Activated naive CD4-positive, alpha-beta T cell treated with anti-CD3 and anti-CD28 coated beads, Interleukin-2, amount 10 ng/mL, durations not matched to agents 7 days and 5 days (primary cell): ENCODE data around the gene ARHGAP30.
"Not testable (repeated sequence)": the region's sequence is repeated elsewhere in the genome, so short reads cannot be mapped to it uniquely, and the experiment has no call there.

ENCODE experiments used
- CTCF ChIA-PET: fragments of 350-600 bp; sonication (Branson Sonifier 250); formaldehyde crosslinking; loops from one replicate; lab custom pipeline; 2021; ENCODE audit warnings: antibody characterized with exemption; lab: Charles Lee
- DNase-seq: peaks from one replicate; pipeline ENCODE4 v3.0.0-alpha.2; 2020
- H3K27ac Mint-ChIP-seq: one replicate; pipeline ENCODE4 v1.8.0; 2021; ENCODE audit warnings: mild to moderate bottlenecking, moderate library complexity, mixed read lengths
- H3K27me3 Mint-ChIP-seq: one replicate; pipeline ENCODE4 v1.8.0; 2021; ENCODE audit warnings: mild to moderate bottlenecking, mixed read lengths
- H3K36me3 Mint-ChIP-seq: one replicate; pipeline ENCODE4 v1.8.0; 2021; ENCODE audit warnings: mixed read lengths
- H3K4me1 Mint-ChIP-seq: one replicate; pipeline ENCODE4 v1.8.0; 2021; ENCODE audit warnings: mixed read lengths
- H3K4me3 Mint-ChIP-seq: one replicate; pipeline ENCODE4 v1.8.0; 2021; ENCODE audit warnings: mild to moderate bottlenecking, moderate library complexity, mixed read lengths
- H3K9me3 Mint-ChIP-seq: one replicate; pipeline ENCODE4 v1.8.0; 2021; ENCODE audit warnings: mixed read lengths

Gene ARHGAP30

DNA sequence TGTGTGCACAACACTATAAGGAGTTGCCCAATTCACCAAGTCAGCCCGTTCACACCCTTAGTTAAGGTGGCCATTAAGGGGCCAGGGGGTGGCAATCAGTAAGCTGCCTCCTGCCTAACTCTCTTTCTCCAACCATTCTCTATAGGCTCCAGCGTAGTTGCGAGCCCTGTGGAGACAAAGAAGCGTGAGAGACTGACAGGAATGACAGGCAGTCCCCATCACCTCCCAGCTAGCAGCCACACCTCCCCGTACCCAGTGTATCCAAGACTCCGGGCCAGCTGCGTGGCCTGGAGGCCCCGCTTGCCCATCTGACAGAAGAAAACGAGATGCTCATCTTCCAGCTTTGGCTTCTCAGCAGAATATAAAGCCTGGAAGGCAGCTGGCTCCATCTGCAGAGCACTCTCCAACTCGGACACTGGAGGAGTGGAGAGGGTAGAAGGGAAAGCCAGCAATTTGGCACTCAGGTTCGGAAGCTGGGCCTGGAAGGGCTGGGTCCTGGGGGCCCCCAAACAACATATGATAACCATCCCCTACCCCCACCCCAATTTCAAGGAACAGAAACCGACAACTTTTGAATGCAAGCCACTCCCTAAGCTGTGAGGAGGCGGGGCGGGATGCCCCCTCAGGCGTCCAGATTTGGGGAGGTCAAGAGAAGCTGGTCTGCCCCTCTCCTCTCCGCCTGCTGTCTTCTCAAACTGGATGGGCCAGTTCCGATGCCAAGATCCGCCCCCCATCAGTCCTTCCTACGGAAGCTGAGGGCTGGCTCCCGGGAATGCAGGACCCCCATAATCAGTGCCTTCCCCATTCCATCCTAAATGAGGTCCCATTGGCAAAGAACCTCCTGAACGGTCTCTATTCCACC, 31.8 kb downstream of the ARHGAP30 start:
- DNase-seq = no peak
- H3K36me3 Mint-ChIP-seq = peaks cover 38% of the 10 kb centered on the region
- H3K27me3 Mint-ChIP-seq = no peaks in the 10 kb centered on the region
- peaks cover 45% of the 10 kb centered on the region for H3K4me1 Mint-ChIP-seq
- H3K9me3 Mint-ChIP-seq = no peaks in the 10 kb centered on the region
- H3K4me3 Mint-ChIP-seq = peak overlapping the region; percentile 92
- CTCF ChIA-PET = interaction anchor here (1.5 to 6.1 kb wide), 4 partner anchors 16 to 59 kb away, joined by 3 to 65 read pairs (median 20); partner anchors contain the start of gene KLHDC9
- H3K27ac Mint-ChIP-seq = no peak overlapping the region

DNA sequence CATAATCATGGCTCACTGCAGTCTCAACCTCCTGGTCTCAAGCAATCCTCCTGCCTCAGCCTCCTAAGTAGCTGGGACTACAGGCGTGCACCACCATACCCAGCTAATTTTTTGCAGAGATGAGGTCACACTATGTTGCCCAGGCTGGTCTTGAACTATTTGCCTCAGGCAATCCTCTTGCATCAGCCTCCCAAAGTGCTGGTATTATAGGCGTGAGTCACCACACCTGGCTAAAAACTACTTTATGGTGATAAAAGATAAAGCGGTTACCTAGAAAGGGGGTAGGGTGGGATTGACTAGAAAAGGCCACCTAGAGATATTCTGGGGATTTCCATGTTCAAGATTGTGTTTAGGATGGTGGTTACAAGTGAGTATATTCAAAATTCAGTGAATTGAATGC, 35.9 kb downstream of the ARHGAP30 start:
- H3K4me1 Mint-ChIP-seq = peaks cover 29% of the 10 kb centered on the region
- no peaks in the 10 kb centered on the region for H3K9me3 Mint-ChIP-seq
- CTCF ChIA-PET = interaction anchor here (0.9 to 2.2 kb wide), 3 partner anchors 8 to 107 kb away, joined by 4 to 7 read pairs (median 4); no protein-coding TSS in a partner anchor
- H3K27me3 Mint-ChIP-seq = no peaks in the 10 kb centered on the region
- DNase-seq = no peak
- peaks cover 3% of the 10 kb centered on the region for H3K36me3 Mint-ChIP-seq
- H3K27ac Mint-ChIP-seq = no peak overlapping the region
- no peak overlapping the region for H3K4me3 Mint-ChIP-seq

DNA sequence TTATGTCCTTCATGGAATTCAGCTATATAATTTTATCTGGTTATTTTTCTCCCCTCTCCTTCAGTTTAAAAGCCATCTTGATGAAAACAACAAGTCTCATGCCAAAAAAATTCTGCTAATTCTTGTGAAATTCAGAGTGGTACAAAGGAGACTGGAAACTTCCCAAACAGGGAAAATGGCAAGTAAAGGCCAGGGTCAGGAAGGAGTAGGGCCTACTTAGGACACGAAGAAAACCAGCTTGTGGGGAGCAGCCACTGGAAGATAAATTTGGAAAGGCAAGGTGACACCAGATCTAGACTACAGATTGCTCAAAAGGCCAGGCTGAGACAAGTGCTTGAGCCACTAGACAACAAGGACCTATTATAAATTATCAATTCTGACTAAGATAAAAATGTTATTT, 37.3 kb downstream of the ARHGAP30 start:
- peaks cover 19% of the 10 kb centered on the region for H3K4me1 Mint-ChIP-seq
- H3K27me3 Mint-ChIP-seq = no peaks in the 10 kb centered on the region
- H3K36me3 Mint-ChIP-seq = peaks cover 1% of the 10 kb centered on the region
- no peak for DNase-seq
- H3K9me3 Mint-ChIP-seq = no peaks in the 10 kb centered on the region
- no peak overlapping the region for H3K4me3 Mint-ChIP-seq
- CTCF ChIA-PET = interaction anchor here (1.1 to 1.7 kb wide), 2 partner anchors 65 to 108 kb away, joined by 4 read pairs; no protein-coding TSS in a partner anchor
- H3K27ac Mint-ChIP-seq = no peak overlapping the region

DNA sequence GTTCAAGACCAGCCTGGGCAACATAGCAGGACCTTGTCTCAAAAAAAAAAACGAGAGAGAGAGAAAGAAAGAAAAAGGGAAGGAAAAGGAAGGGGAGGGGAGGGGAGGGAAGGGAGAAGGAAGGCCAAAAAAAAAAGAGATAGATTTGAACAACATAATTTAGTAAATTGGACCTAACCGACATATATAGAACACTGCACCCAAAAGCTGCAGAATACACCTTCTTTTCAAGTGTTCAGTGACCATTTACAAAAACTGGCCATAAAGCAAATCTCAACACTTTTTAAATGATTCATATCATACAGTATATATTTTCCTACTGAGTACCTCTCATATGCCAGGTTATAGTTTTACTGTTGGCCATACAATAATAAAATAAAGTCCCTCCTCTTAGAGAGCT, 37.8 kb downstream of the ARHGAP30 start:
- peaks cover 1% of the 10 kb centered on the region for H3K9me3 Mint-ChIP-seq
- H3K4me3 Mint-ChIP-seq = no peak overlapping the region
- no peak overlapping the region for H3K27ac Mint-ChIP-seq
- H3K4me1 Mint-ChIP-seq = peaks cover 17% of the 10 kb centered on the region
- no peaks in the 10 kb centered on the region for H3K27me3 Mint-ChIP-seq
- CTCF ChIA-PET = interaction anchor here (1.1 to 1.7 kb wide), 2 partner anchors 65 to 109 kb away, joined by 4 read pairs; no protein-coding TSS in a partner anchor
- no peak for DNase-seq
- peaks cover 1% of the 10 kb centered on the region for H3K36me3 Mint-ChIP-seq

DNA sequence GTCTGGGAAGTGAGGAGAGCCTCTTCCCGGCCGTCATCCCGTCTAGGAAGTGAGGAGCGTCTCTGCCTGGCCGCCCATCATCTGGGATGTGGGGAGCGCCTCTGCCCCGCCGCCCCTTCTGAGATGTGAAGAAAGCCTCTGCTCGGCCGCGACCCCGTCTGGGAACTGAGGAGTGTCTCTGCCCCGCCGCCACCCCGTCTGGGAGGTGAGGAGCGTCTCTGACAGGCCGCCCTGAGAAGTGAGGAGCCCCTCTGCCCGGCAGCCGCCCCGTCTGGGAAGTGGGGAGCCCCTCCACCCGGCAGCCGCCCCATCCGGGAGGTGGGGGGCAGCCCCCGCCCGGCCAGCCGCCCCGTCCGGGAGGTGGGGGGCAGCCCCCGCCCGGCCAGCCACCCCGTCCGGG, 40.2 kb downstream of the ARHGAP30 start:
- H3K27me3 Mint-ChIP-seq, H3K9me3 Mint-ChIP-seq, H3K4me3 Mint-ChIP-seq, DNase-seq, H3K36me3 Mint-ChIP-seq, CTCF ChIA-PET, H3K27ac Mint-ChIP-seq: not testable (repeated sequence)
- H3K4me1 Mint-ChIP-seq = peaks cover 17% of the 10 kb centered on the region

DNA sequence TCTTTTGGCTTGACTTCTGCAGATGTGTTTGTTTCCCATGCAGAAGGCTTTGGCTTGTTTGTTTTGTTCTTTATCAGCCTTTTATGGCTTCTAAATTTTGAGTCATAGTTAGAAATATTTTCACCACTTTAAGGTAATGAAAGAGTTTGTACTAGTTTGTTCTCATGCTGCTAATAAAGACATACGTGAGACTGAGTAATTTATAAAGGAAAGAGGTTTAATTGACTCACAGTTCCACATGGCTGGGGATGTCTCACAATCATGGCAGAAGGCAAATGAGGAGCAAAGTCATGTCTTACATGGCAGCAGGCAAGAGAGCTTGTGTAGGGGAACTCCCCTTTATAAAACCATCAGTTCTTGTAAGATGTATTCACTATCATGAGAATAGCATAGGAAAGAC, 42.7 kb downstream of the ARHGAP30 start:
- not testable (repeated sequence) for H3K4me3 Mint-ChIP-seq, H3K9me3 Mint-ChIP-seq, H3K36me3 Mint-ChIP-seq, H3K4me1 Mint-ChIP-seq, H3K27me3 Mint-ChIP-seq, DNase-seq, H3K27ac Mint-ChIP-seq
- CTCF ChIA-PET = interaction anchor here (0.6 to 0.9 kb wide), 2 partner anchors 28 to 73 kb away, joined by 3 read pairs; no protein-coding TSS in a partner anchor

DNA sequence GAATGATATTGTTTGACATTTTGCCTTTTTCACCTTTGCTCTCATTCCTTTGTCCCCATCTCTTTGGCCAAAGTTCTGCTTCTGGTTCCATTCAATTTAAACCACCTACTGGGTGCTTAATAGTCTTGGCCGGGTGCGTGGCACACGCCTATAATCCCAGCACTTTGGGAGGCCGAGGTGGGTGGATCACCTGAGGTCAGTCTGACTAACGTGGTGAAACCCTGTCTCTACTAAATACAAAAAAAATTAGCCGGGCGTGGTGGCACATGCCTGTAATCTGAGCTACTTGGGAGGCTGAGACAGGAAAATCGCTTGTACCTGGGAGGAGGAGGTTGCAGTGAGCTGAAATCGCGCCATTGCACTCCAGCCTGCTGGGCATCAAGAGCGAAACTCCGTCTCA, 47.3 kb downstream of the ARHGAP30 start:
- H3K27ac Mint-ChIP-seq, H3K27me3 Mint-ChIP-seq: not testable (repeated sequence)
- H3K4me3 Mint-ChIP-seq = peak overlapping the region; percentile 9

DNA sequence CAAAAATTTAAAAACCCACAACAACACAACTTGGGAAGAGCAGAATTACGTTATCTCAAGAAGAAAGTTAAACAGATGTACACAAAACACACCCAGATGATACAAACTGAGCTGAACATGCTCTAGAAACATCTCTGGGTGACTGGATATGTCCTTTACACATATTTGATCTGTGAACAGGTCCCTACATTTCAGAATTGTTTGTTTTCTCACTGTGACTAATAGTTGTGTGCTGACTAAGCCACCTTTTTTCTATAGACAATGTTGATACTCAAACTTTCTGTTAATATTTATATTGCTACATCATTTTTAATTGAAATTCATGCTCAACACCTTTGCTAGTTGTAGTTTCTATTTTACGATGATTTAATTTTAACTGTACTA, 47.7 kb downstream of the ARHGAP30 start:
- H3K36me3 Mint-ChIP-seq = peaks cover 2% of the 10 kb centered on the region
- peak overlapping the region; percentile 78 for H3K4me3 Mint-ChIP-seq
- peak overlapping the region; percentile 20 for H3K27ac Mint-ChIP-seq
- DNase-seq = no peak
- CTCF ChIA-PET = interaction anchor here (1.1 to 2.7 kb wide), 5 partner anchors 8 to 75 kb away, joined by 3 to 22 read pairs (median 6); no protein-coding TSS in a partner anchor
- peaks cover 9% of the 10 kb centered on the region for H3K27me3 Mint-ChIP-seq
- peaks cover 34% of the 10 kb centered on the region for H3K4me1 Mint-ChIP-seq
- no peaks in the 10 kb centered on the region for H3K9me3 Mint-ChIP-seq

More for the DNA sequence above, 47.3 kb downstream of the ARHGAP30 start:
- DNase-seq, H3K9me3 Mint-ChIP-seq, H3K36me3 Mint-ChIP-seq: not testable (repeated sequence)
- H3K4me1 Mint-ChIP-seq = peaks cover 34% of the 10 kb centered on the region
- CTCF ChIA-PET = interaction anchor here (1.2 to 2.7 kb wide), 2 partner anchors 9 to 18 kb away, joined by 3 to 8 read pairs; no protein-coding TSS in a partner anchor

DNA sequence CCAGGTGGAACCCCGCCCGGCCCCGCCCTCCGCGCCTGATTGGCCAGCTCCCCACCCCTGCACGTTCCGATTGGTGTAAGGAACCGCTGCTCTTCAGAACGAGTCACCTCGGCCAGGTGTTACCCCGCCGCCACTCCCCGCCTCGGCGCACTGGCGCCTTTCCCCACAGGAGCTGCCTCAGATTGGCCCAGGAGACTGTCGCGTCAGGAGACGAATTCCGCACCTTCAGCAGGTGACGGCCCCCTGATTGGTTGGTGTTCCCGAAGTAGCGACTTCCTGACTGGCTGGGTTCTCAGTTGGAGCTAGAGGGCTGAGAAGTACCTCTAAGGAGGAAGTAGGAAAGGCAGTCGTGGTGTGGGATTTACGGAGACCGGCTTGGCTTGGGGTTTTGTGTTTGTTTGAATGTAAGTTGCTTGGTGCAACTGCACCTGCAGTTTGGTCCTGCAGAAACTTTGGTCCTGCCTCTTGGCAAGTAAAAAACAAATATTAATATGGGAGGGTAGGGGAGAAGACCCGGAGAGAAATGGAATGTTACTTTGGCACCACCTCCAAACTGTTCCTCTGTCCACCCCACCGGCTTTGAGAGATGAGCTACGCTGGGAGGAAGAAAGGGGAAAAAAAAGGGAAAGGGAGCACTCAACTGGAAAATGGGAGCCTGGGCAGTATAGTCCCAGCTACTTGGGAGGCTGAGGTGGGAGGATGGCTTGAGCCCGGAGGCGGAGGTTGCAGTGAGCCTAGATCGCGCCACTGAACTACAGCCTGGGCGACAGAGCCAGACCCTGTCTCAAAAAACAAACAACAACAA, 48.3 kb downstream of the ARHGAP30 start:
- H3K27ac Mint-ChIP-seq = peak overlapping the region; percentile 76
- H3K36me3 Mint-ChIP-seq = peaks cover 2% of the 10 kb centered on the region
- DNase-seq = peak; percentile 93
- H3K4me1 Mint-ChIP-seq = peaks cover 34% of the 10 kb centered on the region
- H3K27me3 Mint-ChIP-seq = peaks cover 9% of the 10 kb centered on the region
- no peaks in the 10 kb centered on the region for H3K9me3 Mint-ChIP-seq
- peak overlapping the region; percentile 78 for H3K4me3 Mint-ChIP-seq
- CTCF ChIA-PET = interaction anchor here (0.9 to 2.7 kb wide), 8 partner anchors 8 to 253 kb away, joined by 3 to 22 read pairs (median 4); no protein-coding TSS in a partner anchor

DNA sequence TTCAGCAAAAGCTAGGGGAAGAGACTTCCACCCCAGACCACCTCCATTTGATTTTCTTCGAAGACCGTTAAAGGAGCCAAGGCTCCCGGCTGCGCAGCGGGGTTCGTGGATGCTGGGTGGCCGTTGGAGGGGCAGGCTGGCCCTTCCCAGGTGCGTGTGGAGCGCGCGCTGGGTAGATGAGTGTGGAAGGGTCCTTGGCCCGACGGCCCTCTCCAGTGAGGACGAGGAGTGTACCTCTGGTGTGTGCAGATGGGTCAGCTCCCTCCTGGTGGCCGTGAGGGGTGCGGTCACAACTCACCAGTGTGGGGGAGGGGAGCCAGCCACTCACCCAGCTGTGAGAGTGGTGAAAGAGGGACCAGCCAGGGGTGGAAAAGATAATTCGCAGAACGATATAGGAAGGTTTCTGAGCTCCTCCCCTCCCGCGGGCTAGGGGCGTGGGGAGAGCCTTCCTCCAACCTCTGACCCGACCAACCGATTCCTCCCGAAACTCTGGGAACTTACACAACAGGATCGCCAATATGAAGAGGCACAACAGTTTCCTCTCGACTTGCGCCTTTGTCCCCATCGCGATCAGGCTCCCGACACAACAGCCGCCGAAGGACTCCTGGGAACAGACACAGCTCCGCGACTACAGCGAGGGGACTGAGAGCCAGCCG, 49.1 kb downstream of the ARHGAP30 start, which contains the start of gene F11R:
Gene F11R, minus strand, starts transcription at position 644 of the 656 bp plus-strand sequence. Its CDS starts 79 bp downstream, at position 565.
- peak within 1 kb of the TSS; percentile 76 for H3K27ac Mint-ChIP-seq
- no peaks in the 10 kb centered on the region for H3K9me3 Mint-ChIP-seq
- peak; percentile 59 for DNase-seq
- peak within 1 kb of the TSS; percentile 78 for H3K4me3 Mint-ChIP-seq
- peaks cover 2% of the 10 kb centered on the region for H3K36me3 Mint-ChIP-seq
- peaks cover 34% of the 10 kb centered on the region for H3K4me1 Mint-ChIP-seq
- CTCF ChIA-PET = interaction anchor here (0.9 to 2.7 kb wide), 7 partner anchors 20 to 252 kb away, joined by 3 to 22 read pairs (median 4); no protein-coding TSS in a partner anchor
- H3K27me3 Mint-ChIP-seq = peaks cover 9% of the 10 kb centered on the region

DNA sequence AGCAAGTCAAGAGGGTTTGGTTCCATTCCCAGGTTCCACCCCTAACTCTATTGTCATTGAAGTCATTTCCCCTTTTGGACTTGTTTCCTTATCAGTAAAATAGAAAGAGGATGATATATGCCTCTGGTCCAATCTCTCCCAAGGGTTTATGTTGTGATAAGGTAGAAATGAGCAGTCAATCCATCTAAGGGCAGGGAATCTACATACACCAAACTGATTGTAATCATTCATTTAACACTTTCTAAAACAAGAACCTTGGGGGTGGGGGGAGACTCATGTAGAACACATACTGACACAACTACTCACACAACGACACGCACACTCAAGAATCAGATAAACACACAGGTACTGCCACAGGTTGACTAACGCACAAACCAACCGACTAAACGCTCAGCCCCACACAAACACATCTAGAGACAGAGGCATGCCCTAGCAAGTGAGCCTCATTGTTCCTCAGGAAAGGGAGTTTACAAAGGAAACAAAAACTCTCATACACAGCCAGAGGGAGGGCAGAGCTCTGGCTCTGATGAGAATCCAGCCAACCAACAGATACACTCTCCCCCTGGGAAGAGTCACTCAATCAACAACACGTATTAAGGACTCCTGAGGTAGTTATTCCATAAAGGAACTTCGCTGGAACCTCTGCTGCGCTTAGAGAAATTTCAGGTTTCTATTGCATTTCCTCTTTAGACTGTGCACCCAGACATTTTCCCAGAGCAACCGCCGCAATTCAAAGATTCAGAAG, 49.8 kb downstream of the ARHGAP30 start:
- peaks cover 2% of the 10 kb centered on the region for H3K36me3 Mint-ChIP-seq
- H3K4me1 Mint-ChIP-seq = peaks cover 34% of the 10 kb centered on the region
- peaks cover 9% of the 10 kb centered on the region for H3K27me3 Mint-ChIP-seq
- CTCF ChIA-PET = interaction anchor here (0.9 to 2.7 kb wide), 6 partner anchors 20 to 252 kb away, joined by 3 to 22 read pairs (median 5); no protein-coding TSS in a partner anchor
- no peaks in the 10 kb centered on the region for H3K9me3 Mint-ChIP-seq
- H3K27ac Mint-ChIP-seq = peak overlapping the region; percentile 71
- peak overlapping the region; percentile 78 for H3K4me3 Mint-ChIP-seq
- no peak for DNase-seq

DNA sequence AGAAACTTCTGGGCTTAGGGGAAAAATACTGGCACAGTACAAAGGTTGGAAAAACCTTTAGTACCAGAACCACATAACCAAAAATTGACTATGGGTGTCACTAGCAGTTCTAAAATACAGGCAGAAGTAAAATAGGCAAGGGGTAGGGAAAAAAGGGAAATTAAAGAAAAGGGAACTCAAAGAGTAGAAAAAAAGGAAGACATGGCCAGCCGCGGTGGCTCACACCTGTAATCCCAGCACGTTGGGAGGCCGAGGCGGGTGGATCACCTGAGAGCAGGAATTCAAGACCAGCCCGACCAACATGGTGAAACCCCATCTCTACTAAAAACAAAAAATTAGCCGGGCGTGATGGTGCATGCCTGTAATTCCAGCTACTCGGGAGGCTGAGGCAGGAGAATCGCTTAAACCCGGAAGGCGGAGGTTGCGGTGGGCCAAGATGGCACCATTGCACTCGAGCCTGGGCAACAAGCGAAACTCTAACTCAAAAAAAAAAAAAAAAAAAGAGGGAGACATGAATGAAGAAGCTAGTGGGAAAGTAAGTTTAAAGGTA, 50.5 kb downstream of the ARHGAP30 start:
- not testable (repeated sequence) for H3K27me3 Mint-ChIP-seq, H3K27ac Mint-ChIP-seq, DNase-seq, H3K36me3 Mint-ChIP-seq, H3K9me3 Mint-ChIP-seq
- Mint-ChIP-seq H3K4me1 (peaks cover 37% of the 10 kb centered on the region), H3K4me3 (peak overlapping the region; percentile 11)
- CTCF ChIA-PET = interaction anchor here (1.1 to 2.7 kb wide), 2 partner anchors 22 to 24 kb away, joined by 3 to 22 read pairs; no protein-coding TSS in a partner anchor
